Measurements from ENCODE around the gene ADAM10.

Gene ADAM10

GRCh38 chr15:58694641-58695398 is 54.7 kb downstream of the ADAM10 start:
- TF ChIP-seq CTCF (conservative IDR thresholded peaks at IDR 0.05; ENCODE audit: low read depth, low read length), result no peak
- DNase-seq (ENCODE audit: low read depth), result no peak
- no peak overlapping the region for H3K4me3 ChIP-seq (ENCODE audit: low read length)

GRCh38 chr15:58690703-58691102 is 58.8 kb downstream of the ADAM10 start:
- no peak overlapping the region for H3K4me3 ChIP-seq (ENCODE audit: low read length)
- TF ChIP-seq CTCF (conservative IDR thresholded peaks at IDR 0.05; ENCODE audit: low read depth, low read length), result no peak

GRCh38 chr15:58689646-58690045 is 59.9 kb downstream of the ADAM10 start:
- no peak for TF ChIP-seq CTCF (conservative IDR thresholded peaks at IDR 0.05; ENCODE audit: low read depth, low read length)
- no peak overlapping the region for H3K4me3 ChIP-seq (ENCODE audit: low read length)
- no peak for DNase-seq (ENCODE audit: low read depth)

More at GRCh38 chr15:58690703-58691102, 58.8 kb downstream of the ADAM10 start:
- no peak for DNase-seq (ENCODE audit: low read depth)

- DNase-seq (ENCODE audit: low read depth), result no peak
- no peak overlapping the region for H3K4me3 ChIP-seq (ENCODE audit: low read length)
- TF ChIP-seq CTCF (conservative IDR thresholded peaks at IDR 0.05; ENCODE audit: low read depth, low read length), result no peak
These were observed 63.2 kb downstream of the ADAM10 start for GRCh38 chr15:58686286-58686685.

GRCh38 chr15:58684751-58685150 is 64.8 kb downstream of the ADAM10 start:
- H3K4me3 ChIP-seq (ENCODE audit: low read length), result no peak overlapping the region
- peak; percentile 52 for DNase-seq (ENCODE audit: low read depth)
- no peak for TF ChIP-seq CTCF (conservative IDR thresholded peaks at IDR 0.05; ENCODE audit: low read depth, low read length)

GRCh38 chr15:58684036-58684710 is 65.3 kb downstream of the ADAM10 start:
- no peak for TF ChIP-seq CTCF (conservative IDR thresholded peaks at IDR 0.05; ENCODE audit: low read depth, low read length)
- peak; percentile 39 for DNase-seq (ENCODE audit: low read depth)
- no peak overlapping the region for H3K4me3 ChIP-seq (ENCODE audit: low read length)

- no peak for TF ChIP-seq CTCF (conservative IDR thresholded peaks at IDR 0.05; ENCODE audit: low read depth, low read length)
- DNase-seq (ENCODE audit: low read depth), result no peak
- no peak overlapping the region for H3K4me3 ChIP-seq (ENCODE audit: low read length)
These were observed 67.3 kb downstream of the ADAM10 start for GRCh38 chr15:58682234-58682633.

Measured in retinal pigment epithelial cell (primary cell).